Stimulated activated CD8-positive, alpha-beta memory T cell treated with anti-CD3 and anti-CD28 coated beads, Interleukin-7, amount 100 ng/mL, for 48 hours (primary cell): ENCODE results near the gene SHLD1.
A peak's percentile ranks its signal among the peaks of the same experiment; 100 is the strongest.
"Not testable (repeated sequence)": the region's sequence is repeated elsewhere in the genome, so short reads cannot be mapped to it uniquely, and the experiment has no call there.

ENCODE experiments used
- DNase-seq, 2 donors: peaks; one replicate each; pipeline ENCODE4 v3.0.0-alpha.2; 2020; ENCODE audit warnings: low read depth in 1 of 2; ENCODE audit errors: extremely low read depth in 1 of 2

The SHLD1 gene, protein sequence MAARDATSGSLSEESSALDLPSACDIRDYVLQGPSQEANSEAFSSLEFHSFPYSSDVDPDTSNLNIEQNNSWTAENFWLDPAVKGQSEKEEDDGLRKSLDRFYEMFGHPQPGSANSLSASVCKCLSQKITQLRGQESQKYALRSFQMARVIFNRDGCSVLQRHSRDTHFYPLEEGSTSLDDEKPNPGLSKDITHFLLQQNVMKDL

DNA sequence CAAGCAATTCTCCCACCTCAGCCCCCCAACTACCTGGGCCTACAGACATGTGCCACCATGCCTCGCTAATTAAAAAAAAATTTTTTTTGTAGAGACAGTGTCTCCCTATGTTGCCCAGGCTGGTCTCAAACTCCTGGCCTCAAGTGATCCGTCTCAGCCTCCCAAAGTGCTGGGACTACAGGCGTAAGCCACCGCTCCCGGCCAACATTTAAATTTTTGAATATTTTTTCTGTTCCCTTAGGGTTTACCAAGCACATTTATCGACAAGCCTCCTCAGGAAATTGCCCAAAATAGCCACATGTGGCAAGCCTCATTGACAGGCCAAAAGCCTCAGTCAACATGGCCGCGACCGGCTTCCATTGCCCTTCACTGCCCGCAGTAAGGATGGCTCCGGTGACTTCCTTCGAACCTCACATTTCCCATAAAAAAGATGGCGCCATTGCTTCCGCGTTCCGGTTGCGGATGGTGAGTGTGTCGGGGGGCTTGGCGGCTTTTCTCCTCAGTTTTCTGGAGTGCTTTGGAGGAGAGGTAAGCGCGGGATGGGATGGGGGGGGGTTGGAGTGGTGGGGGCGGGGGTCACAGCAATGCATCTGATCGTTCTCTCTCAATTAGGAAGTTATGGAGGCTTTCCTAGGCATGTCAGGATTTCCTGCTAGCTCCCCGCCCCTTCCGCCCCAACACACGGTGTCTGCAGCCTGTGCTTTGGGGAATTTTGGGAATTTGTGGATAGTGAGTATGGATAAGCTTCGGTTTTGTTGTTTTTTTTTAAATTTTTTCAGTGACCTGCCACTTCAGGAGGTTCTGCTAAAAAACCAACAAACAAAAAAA, at the start of gene SHLD1:
Gene SHLD1, plus strand, starts transcription at position 450 of the 828 bp plus-strand sequence. CDS start 22,465 bp downstream, outside the sequence.
- DNase-seq, result peak; percentile 49 to 73

DNA sequence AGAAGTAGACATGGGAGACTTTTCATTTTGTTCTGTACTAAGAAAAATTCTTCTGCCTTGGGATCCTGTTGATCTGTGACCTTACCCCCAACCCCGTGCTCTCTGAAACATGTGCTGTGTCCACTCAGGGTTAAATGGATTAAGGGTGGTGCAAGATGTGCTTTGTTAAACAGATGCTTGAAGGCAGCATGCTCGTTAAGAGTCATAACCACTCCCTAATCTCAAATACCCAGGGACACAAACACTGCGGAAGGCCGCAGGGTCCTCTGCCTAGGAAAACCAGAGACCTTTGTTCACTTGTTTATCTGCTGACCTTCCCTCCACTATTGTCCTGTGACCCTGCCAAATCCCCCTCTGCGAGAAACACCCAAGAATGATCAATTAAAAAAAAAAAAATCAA, 47.9 kb upstream of the SHLD1 start:
- not testable (repeated sequence) for DNase-seq

DNA sequence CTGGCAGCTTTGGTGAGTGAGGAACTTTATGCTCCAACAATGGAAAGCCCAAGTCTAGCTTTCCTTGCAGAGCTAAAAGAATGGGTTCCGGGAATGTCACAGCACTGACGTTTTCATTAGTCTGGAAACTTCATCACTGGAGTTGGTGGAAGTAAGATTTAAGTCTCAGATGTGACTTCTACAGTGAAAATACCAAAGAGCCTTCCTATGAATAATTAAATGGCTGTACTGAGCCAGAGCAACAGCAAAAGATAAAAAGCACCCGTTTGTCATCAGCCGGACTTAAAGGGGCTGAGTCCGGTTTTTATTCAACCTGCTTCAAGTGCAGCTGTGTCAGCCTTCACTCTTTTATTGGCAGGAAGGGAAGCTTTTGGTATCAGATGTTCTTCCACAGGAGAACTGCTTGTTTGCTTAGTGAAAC, 46.5 kb upstream of the SHLD1 start:
- DNase-seq, result no peak

DNA sequence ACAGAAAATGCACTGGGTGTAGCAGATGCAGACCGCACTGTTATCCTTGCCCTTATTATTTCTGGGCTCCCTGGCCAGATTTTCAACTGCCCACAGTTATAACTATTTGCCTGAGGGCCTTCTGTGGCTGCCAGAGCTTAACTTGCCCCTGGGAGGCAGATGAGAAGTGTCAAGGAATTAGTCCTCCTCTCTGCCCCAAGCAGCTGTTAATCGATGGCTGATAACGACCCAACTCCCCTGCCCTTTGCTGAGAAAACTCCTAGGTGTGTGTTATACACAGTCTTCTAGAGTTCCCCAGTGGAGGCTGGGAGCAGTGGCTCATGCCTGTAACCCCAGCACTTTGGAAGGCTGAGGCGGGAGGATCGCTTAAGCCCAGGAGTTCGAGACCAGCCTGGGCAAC, 44.4 kb upstream of the SHLD1 start:
- no peak for DNase-seq

DNA sequence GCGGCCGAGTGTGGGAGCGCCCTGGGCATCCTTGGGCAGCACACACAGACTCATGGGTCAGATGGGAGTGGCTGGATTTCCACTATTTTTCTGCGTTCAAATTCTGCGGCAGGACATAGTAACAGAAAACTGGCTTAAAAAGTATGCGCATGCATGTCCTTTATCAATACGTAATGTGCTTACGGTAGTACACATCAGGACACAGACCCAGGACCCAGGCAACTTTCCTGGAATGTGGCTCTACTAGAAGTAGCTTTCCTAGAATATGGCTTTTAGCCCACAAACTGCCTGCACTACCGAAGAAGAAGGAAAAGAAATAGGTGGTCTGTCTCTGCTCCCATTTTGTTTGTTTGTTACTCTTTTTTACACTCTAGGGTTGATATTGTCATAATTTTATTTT, 43.4 kb upstream of the SHLD1 start:
- DNase-seq, result no peak

DNA sequence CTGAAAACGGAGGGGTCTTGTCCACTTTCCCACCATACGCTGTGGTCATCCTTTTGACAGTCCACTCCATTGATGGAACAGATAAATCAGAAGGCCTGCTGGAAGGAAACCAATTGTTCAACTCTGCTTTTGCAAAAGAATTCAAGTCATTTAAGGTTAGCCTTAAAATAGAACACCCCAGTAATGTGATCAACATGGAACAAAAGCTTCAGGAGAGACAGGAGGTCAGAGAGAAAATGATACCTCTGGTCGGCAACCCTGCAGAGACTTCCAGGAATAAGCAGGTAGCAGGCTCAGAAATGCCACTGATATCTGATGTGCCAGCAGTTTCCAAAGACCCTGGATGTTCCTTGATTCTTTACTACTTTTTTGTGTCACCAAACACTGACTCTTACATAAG, 39.6 kb upstream of the SHLD1 start:
- DNase-seq, result no peak

DNA sequence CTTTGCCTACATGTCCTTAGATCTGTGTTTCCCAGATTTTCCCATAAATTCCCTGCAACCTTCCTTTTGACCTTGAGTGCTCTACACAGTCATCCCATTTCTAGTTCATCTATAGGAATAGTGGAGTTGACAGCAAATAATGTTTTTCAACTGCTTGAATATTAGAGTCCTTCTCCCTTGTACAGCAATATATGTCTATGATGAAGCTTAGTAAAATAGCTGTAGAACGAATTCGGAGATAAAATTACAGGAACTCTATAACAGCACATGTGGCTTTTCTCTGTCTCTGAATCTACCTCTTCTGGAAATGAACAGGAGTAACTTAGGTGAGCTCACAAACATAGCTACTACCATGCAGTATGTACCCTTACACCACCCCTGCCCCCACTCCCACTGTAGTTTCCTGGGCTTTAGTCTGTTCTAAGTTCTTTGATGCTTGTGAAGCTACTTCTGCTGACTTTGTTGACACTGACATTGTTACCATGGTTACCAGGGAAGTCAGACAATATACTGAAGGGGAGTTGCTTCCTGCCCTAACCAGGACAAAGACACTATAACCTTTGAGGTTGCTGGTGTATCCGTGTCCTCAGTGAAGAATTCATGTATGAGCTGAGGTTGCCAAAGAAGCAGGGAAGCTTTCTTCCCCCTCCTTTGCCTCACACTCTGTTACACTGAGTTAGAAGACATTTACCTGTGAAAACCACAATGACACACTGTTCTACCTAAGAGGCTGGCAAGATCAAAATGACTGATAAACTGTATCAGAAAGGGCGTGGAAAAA, 35.8 kb upstream of the SHLD1 start:
- peak in 1 of 2 donors; percentile 35 for DNase-seq

DNA sequence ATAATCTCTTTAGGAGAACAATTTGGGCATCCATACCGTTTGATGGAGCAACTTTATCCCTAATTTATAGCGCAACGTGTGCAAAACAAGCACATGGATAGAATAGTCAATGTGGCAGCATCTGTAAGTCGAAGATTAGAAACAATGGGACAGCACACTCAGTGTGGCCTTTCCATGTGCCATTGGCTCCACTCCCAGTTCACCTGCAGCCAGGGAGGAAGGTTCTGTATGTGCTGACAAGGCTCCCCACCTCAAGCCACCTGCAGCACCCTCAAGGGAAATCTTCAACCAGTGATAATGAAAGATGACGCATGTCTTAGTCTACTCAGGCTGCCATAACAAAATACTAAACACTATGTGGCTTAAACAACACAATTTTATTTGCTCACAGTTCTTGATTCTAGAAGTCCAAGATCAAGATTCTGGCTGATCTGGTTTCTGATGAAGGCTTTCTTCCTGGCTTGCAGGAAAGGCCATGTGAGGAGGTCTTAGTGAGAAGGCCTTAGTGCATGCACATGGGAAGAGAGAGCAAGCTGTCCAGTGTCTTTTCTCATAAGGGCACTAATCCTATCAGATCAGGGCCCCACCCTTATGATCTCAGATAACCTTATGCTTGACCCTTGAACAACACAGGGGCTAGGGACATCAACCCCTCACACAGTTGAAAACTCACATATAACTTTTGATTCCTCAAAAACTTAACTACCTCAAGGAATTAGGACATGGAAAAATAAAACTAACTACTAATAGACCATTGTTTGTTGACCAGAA, 34.9 kb upstream of the SHLD1 start:
- no peak for DNase-seq

DNA sequence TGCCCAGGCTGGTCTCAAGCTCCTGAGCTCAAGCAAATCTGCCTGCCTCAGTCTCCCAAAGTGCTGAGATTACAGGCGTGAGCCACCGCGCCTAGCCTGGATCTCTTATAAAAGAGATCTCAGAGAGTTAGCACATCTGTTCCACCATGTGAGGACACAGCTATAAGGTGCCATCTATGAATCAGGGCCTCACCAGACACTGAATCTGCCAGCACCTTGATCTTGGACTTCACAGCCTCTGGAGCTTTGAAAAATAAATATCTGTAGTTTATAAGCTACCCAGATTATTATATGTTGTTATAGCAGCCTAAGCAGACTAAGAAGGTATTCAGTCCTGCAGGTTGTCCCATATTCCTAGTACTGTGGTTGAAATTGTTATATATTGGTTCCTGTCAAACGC, 33.2 kb upstream of the SHLD1 start:
- no peak for DNase-seq

DNA sequence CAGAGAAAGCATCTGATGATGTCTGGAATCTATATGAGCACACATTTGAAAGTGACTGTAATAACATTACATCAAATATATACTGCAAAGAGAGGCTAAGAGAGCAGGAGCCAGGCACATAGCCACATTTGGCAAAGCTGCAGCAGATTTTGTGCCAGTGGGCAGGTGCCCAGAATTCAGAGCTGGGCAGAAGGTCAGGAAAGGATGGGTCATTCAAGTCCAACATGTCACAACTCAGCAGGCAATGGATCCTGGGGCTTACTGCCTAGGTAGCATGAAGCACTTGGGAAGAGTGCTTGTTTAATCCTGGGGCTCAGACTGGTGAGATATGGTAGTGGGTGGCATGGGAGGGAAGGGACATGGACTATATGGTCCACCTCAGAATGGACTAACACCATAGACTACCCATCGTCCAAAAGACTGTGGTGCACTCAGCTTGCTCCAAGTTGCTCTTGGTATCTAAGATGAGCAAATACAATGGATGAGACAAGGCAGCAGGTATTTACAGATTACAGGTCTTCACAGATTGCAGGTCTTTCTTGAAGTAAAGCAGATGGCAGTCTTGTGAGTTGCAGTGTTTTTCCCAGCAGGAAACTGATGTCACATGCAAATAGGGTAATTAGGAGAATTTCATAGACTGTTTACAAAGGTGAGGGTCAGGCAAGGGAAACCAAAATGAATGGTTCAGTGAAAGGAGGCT, 31.2 kb upstream of the SHLD1 start:
- DNase-seq, result no peak

DNA sequence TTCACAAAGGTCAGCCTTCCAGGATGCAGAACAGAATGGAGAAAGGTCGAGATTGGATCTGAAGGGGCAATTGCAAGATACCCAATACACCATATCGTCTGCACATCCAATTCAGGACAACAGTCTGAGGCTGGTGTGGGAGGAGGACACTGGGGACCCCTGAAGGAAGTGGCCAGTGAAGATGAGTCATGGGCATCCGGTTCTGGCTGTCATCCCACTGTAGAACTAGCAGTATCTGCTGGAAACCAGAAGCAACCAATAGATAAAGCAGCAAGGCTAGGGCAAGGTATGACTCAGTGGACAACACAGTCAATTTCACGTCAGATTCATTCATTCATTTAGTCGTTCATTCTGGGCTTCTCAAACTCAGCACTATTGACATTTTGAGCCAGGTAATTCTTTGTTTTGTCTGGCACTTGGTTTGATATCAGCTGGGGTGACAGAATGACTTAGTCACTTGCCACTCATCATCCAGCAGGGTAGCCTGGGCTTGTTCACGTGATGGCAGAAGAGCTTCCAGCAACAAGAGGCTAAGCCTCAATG, 30.3 kb upstream of the SHLD1 start:
- peak in 1 of 2 donors; percentile 5 for DNase-seq

DNA sequence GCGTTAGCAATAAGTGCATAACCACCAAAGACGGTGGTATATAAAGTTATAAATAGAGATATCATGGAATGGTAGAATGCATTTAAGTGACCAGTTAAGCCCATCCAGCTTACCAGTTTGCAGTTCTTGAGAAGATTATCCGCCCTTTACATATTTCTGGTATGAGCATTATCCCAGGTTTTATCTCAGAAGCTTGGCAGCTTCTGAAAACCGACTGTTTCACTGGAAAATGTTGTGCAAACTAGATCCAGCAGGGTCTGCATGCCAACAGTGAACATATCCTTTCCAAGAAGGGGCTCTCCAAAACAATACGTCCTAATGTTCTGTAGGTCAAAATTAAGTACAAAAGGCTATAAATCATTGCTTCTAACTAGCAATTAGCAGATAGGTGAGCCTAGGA, 29.5 kb upstream of the SHLD1 start:
- no peak for DNase-seq

DNA sequence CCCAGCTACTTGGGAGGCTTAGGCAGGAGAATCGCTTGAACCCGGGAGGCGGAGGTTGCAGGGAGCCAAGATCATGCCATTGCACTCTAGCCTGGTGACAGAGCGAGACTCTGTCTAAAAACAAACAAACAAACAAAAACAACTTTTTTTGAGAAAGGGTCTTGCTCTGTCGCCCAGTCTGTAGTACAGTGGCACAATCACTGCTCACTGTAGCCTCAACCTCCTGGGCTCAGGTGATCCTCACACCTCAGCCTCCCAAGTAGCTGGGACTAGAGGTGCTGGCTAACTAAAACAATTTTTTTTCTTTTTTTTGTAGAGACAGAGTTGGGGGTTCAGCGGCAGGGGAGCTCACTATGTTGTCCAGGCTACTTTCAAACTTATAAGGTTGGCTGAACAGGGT, 28.8 kb upstream of the SHLD1 start:
- not testable (repeated sequence) for DNase-seq

DNA sequence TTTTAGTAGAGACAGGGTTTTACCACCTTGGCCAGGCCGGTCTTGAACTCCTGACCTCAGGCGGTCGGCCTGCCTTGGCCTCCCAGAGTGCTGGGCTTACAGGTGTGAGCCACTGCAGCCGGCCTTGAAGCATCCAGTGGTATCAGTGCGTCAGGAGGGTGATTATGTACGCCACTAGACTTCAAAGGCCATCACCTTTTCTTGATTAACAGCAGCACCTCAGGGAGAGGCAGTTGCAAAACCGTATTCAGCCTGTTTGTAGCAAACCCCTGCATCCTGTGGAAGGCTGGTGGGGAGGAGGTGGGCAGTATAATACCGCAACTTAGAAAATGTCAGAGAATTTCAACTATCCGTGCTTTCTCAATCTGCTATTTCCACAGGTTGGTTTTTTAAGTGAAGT, 27.3 kb upstream of the SHLD1 start:
- no peak for DNase-seq

DNA sequence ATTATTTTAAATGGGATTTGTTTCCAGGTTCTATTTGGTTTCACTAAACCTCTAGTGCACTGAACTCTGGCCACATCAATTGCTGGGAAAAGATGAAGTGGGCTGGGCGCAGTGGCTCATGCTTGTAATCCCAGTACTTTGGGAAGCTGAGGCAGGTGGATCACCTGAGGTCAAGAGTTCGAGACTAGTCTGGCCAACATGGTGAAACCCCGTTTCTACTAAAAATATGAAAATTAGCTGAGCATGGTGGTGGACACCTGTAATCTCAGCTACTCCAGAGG, 25.1 kb upstream of the SHLD1 start:
- DNase-seq, result not testable (repeated sequence)

DNA sequence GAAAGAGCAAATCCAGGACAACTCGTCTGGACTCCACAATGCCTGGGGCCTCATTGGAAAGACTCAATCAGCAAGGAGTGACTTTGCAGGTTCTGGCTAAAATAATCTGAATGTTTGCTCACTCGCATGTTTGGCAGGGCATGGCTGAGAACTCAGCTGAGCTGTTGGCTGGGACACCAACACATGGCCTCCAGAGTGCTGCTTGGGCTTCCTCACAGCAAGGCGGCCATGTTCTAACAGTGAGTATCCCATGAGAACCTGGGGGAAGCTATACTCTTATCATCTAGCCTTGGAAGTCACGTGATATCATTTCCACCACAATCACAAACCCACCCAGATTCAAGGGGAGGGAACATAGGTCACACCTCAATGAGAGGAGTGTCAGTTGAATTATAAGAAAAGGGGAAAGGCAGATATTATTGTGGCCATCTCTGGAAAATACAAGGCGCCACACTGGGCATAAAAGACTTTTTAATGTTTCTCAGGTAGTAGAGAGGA, 23.1 kb upstream of the SHLD1 start:
- DNase-seq, result no peak

DNA sequence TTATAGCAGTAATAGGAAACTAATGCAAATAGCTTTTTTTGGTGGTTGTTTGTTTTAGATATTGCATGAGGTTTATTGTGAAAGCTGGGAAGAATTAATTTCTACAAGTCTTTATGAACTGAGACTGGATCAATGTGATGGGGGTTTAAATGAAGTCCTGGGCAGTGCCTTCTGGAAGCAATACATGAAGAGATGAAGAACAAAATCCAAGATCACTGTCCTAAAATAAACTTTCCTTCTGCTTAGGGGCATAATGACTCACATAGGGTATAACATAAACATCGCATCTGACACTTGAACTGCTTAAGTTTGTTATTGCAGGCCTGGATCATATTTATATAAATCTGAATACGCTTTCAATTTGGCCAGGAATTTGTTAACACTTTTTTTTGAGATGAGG, 20.9 kb upstream of the SHLD1 start:
- no peak for DNase-seq

DNA sequence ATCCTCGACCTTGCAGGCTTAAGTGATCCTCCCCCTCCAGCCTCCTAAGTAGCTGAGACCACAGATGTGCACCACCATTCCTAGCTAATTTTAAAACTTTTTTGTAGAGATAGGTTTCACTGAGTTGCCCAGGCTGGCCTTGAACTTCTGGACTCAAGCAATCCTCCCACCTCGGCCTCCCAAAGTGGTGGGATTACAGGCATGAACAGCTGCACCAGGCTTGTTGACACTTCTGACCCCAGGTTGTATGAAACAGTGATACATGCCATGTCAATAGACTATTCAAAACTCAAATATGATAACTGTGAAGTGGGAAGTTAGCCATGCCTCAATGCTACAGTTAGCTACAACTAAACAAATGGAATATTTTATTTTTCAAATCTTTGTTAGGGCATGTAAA, 20.1 kb upstream of the SHLD1 start:
- DNase-seq, result no peak

DNA sequence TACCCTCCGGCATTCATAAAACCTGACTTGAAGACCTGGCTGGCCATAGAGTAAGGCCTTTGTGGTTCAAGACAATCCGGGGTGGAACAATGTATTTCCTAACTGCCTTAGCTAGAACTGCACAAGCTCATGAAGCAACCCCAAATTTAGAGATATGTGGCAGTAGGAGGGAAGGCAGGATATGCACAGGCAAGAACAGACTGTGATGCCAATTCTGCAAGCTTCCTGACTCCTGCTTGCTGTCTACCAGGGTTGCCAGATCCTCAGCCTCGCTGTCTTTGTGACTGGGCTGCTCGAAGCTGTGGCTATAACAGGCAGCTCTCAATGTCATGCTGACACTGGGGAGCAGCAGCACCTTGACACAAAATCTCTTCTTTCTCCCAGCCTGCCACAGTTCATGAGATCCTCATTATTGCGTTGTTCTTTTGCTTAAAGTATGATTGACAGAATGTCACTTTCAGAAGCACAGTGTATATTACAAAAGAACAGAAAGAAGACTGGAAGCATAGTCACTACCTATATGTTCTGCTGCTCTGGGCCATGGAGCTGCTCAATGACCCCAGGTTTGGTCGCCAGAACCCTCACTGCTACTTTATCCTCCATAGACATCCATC, 18.3 kb upstream of the SHLD1 start:
- no peak for DNase-seq

DNA sequence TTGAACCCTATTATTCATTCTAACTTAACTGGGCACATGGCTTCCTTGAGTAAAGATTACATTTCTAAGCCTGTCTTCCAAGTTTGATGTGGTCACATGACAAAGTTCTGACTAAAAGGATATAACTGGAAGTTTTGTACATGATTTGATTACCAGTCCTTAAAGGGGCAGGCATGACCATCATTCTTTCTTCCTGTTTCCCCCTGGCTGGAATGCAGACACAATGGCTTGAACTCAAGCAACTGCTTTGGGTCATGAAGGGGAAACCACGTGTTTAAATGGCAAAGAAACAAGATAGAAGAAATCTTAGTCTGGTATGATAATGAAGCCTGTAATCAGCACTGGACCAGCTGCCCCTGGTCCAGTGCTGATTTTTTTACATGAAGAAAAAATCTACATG, 15.6 kb upstream of the SHLD1 start:
- DNase-seq, result no peak
